Measurements from ENCODE around the gene MED15. TPM values are rescaled to one million over a fixed set of nuclear protein-coding genes. Genes with fewer than 3 reads are reported as not detected.
"Not testable (repeated sequence)": the region's sequence is repeated elsewhere in the genome, so short reads cannot be mapped to it uniquely, and the experiment has no call there.

Gene MED15
- total RNA-seq, 1 donor from 2014 or later, result 74.3 TPM

DNA sequence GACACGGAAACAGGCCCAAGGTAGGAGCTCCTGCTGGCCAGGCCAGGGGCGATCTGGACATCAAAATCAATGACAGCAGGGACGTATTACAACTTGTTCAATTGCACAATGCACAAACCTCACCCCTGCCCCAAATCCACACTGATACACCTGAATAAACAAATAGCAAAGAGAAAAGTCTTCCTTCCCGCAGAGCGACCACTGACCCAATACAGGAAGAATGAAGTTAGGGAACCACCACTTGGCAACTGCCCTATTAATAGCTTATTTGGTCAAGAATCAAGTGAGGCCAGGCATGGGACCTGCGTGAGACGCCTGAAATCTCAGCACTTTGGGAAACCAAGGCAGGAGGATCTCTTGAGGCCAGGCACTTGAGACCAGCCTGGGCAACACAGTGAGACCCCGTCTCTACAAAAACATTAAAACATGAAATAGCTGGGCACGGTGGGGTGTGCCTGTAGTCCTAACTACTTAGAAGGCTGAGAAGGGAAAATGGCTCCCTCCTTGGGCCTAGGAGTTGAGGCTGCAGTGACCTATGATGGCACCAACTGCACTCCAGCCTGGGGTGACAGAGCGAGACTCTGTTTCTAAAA lies 109.1 kb downstream of the MED15 start:
- Histone ChIP-seq H3K36me3 (ENCODE audit: control insufficient read depth, insufficient read depth, low read length) (no peaks in the 10 kb centered on the region), H3K4me3 (ENCODE audit: low read depth, low read length) (no peak overlapping the region), H3K27me3 (ENCODE audit: control insufficient read depth, insufficient read depth, low read length) (peaks cover 4% of the 10 kb centered on the region)
- DNase-seq (ENCODE audit: low read depth), result no peak
- TF ChIP-seq, protein P1, sequence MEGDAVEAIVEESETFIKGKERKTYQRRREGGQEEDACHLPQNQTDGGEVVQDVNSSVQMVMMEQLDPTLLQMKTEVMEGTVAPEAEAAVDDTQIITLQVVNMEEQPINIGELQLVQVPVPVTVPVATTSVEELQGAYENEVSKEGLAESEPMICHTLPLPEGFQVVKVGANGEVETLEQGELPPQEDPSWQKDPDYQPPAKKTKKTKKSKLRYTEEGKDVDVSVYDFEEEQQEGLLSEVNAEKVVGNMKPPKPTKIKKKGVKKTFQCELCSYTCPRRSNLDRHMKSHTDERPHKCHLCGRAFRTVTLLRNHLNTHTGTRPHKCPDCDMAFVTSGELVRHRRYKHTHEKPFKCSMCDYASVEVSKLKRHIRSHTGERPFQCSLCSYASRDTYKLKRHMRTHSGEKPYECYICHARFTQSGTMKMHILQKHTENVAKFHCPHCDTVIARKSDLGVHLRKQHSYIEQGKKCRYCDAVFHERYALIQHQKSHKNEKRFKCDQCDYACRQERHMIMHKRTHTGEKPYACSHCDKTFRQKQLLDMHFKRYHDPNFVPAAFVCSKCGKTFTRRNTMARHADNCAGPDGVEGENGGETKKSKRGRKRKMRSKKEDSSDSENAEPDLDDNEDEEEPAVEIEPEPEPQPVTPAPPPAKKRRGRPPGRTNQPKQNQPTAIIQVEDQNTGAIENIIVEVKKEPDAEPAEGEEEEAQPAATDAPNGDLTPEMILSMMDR (IDR thresholded peaks at IDR 0.05; ENCODE audit: insufficient read depth, low read length, poor library complexity, severe bottlenecking), result no peak

DNA sequence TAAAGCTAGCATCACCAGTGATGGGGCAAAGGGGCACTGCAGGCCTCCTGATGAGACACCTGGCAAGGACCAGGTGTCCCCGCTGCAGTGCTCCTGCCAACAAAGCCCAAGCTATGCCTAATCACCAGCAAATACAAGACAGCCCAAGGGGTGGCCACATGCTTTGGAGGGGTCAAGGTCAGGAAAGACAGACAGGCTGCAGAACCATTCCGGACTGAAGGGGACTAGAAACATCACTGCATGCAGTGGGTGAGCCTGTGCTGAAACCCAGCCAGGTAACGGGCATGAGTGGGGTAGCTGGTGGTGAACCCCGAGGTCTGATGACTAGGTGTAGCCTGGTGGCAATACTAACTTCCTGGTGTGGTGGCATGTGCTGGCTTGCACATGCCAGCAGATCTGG lies 111.1 kb downstream of the MED15 start:
- H3K36me3 ChIP-seq (ENCODE audit: control insufficient read depth, insufficient read depth, low read length), result no peaks in the 10 kb centered on the region
- H3K27me3 ChIP-seq (ENCODE audit: control insufficient read depth, insufficient read depth, low read length), result peaks cover 6% of the 10 kb centered on the region
- DNase-seq (ENCODE audit: low read depth), result no peak
- H3K4me3 ChIP-seq (ENCODE audit: low read depth, low read length), result no peak overlapping the region
- TF ChIP-seq, protein P1 (IDR thresholded peaks at IDR 0.05; ENCODE audit: insufficient read depth, low read length, poor library complexity, severe bottlenecking), result no peak

DNA sequence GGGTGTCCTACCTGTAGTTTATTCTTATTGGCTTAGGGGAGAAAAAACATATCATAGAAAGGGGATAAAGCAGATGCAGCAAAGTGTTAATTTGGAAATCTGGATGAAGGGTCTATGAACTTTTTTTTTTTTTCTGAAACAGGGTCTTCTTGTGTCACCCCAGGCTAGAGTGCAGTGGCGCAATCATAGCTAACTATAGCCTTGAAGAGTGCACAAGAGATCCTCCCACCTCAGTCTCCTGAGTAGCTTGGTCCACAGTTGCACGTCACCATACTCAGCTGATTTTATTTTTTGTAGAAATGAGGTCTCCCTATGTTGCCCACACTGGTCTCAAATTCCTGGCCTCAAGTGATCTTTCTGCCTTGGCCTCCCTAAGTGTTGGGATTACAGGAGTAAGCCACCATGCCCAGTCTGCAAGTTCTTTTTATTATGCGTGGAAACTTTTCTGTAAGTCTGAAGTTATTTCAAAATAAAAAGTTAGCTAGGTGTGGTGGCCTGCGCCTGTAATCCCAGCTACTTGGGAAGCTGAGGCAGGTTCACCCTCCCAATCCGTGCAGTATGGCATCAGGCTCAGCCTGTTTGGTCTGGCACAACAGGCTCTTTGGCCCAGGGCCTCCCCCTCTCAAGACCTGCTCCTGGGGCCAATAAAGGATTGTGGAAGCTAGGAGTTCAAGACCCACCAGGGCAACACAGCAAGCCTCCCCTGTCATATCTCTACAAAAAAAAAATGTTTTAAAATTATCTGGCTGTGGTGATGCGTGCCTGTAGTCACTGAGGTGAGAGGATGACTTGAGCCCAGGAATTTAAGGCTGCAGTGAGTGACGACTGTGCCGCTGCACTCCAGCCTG lies 111.9 kb downstream of the MED15 start:
- TF ChIP-seq, protein P1 (IDR thresholded peaks at IDR 0.05; ENCODE audit: insufficient read depth, low read length, poor library complexity, severe bottlenecking), result no peak
- Histone ChIP-seq H3K36me3 (ENCODE audit: control insufficient read depth, insufficient read depth, low read length) (no peaks in the 10 kb centered on the region), H3K4me3 (ENCODE audit: low read depth, low read length) (no peak overlapping the region), H3K27me3 (ENCODE audit: control insufficient read depth, insufficient read depth, low read length) (peaks cover 6% of the 10 kb centered on the region)
- no peak for DNase-seq (ENCODE audit: low read depth)

DNA sequence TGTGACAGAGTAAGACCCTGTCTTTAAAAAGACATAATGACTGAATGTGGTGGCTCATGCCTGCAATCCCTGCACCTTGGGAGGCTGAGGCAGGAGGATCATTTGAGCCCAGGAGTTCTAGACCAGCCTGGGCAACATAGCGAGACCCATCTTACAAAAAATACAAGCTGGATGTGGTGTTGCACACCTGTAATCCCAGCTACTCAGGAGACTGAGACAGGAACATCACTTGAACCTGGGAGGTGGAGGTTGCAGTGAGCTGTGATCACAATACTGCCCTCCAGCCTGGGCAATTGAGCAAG lies 112.4 kb downstream of the MED15 start:
- H3K27me3 ChIP-seq (ENCODE audit: control insufficient read depth, insufficient read depth, low read length); DNase-seq (ENCODE audit: low read depth); H3K36me3 ChIP-seq (ENCODE audit: control insufficient read depth, insufficient read depth, low read length); H3K4me3 ChIP-seq (ENCODE audit: low read depth, low read length): not testable (repeated sequence)

DNA sequence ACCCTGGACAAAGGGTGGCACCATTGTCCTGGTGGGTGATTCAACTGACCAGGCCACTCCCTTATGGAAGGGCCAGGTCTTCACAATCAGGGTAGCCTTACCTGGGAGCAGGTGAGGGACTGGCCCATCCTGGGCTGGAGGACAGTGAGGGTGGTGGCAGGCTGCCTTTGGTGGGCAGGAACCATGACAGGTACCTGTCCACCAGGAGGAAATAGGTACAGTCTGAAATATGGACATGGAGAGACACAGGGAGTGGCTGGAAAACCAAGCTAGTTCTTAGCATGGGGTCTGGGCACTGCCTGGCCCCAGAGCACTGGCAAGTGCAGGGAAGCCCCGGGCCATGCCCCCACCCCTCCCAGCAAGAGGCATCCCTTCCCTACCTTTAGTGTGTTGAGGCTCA lies 113.8 kb downstream of the MED15 start:
- Histone ChIP-seq H3K27me3 (ENCODE audit: control insufficient read depth, insufficient read depth, low read length) (peaks cover 6% of the 10 kb centered on the region), H3K4me3 (ENCODE audit: low read depth, low read length) (no peak overlapping the region), H3K36me3 (ENCODE audit: control insufficient read depth, insufficient read depth, low read length) (no peaks in the 10 kb centered on the region)
- TF ChIP-seq, protein P1 (IDR thresholded peaks at IDR 0.05; ENCODE audit: insufficient read depth, low read length, poor library complexity, severe bottlenecking), result no peak
- no peak for DNase-seq (ENCODE audit: low read depth)

DNA sequence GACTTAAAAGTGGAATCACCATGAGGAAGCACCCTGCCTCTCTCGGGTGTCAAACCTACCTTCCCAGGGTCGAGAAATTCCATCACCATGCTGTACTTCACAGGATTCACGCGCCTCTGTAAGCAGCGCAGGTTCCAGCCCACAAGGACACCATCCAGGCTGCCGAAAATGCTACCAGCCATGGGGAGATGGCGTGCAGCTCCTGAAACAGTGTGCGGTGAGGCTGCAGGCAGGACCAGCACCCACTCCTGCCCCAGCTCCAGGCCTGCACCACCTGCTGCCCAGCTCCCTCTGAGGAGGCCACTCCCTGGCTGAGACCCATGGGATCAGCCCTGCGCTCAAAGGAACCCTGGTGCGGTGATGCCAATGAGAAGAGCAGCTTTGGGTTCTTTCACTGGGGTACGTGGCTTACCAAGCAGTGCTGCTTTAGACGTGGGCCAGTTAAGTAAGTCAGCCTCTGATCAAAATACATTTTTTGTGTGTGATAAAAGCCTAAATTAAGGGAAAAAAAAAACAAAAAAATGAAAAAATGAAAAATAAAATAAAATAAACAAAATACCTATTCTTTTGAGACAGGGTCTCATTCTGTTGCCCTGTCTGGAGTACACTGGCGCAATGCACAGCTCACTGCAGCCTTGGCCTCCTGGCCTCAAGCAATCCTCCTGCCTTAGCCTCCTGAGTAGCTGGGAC lies 115.4 kb downstream of the MED15 start:
- TF ChIP-seq, protein P1 (IDR thresholded peaks at IDR 0.05; ENCODE audit: insufficient read depth, low read length, poor library complexity, severe bottlenecking), result no peak
- DNase-seq (ENCODE audit: low read depth), result no peak
- Histone ChIP-seq H3K27me3 (ENCODE audit: control insufficient read depth, insufficient read depth, low read length) (peaks cover 7% of the 10 kb centered on the region), H3K4me3 (ENCODE audit: low read depth, low read length) (no peak overlapping the region), H3K36me3 (ENCODE audit: control insufficient read depth, insufficient read depth, low read length) (no peaks in the 10 kb centered on the region)
